H1 (cell line): ENCODE data around the gene GZF1. TPM values are rescaled to one million over a fixed set of nuclear protein-coding genes. Genes with fewer than 3 reads are reported as not detected.

Experiments used
- CTCF ChIA-PET: fragments of 300-600 bp; sonication (Branson Sonifier 250); formaldehyde crosslinking; loops from one replicate; lab custom pipeline; 2021; ENCODE audit not compliant: partially characterized antibody; lab: Charles Lee
- POLR2A ChIA-PET: fragments of 300-600 bp; sonication (Branson Sonifier 250); formaldehyde crosslinking; loops from one replicate; lab custom pipeline; 2021; ENCODE audit warnings: inconsistent platforms; ENCODE audit not compliant: partially characterized antibody; lab: Charles Lee
- DNase-seq, 2 experiments: peaks; one replicate each; pipeline versions ENCODE4 v3.0.0 to v3.0.0-alpha.2; 2010 to 2022; ENCODE audit warnings: low spot score in 2 of 2, low read depth in 1 of 2, mixed read lengths in 1 of 2
- FAIRE-seq: peaks from 2 replicates; lab custom pipeline; 2011; peaks lifted over from hg19 to GRCh38; lab: Jason Lieb, UNC
- H2AFZ ChIP-seq: 2 replicates; pipeline ENCODE4 v1.8.1; 2012; ENCODE audit warnings: low read length, inconsistent platforms
- H2AK5ac ChIP-seq: 2 replicates; pipeline ENCODE4 v1.6.1; 2013; ENCODE audit warnings: low read depth, low read length
- H2BK120ac ChIP-seq: replicated peaks from 2 replicates; pipeline ENCODE3; 2013; ENCODE audit warnings: low read depth, low read length, inconsistent platforms
- H2BK12ac ChIP-seq: 2 replicates; pipeline ENCODE4 v1.6.1; 2013; ENCODE audit warnings: low read depth, low read length
- H2BK15ac ChIP-seq: 2 replicates; pipeline ENCODE4 v1.6.1; 2013; ENCODE audit warnings: low read length
- H2BK20ac ChIP-seq: 2 replicates; pipeline ENCODE4 v1.6.1; 2013; ENCODE audit warnings: low read length
- H2BK5ac ChIP-seq: 2 replicates; pipeline ENCODE4 v1.6.1; 2013; ENCODE audit warnings: low read depth, low read length
- H3K14ac ChIP-seq: 2 replicates; pipeline ENCODE4 v1.6.1; 2013; ENCODE audit warnings: inconsistent platforms; ENCODE audit not compliant: insufficient read length
- H3K18ac ChIP-seq: 2 replicates; pipeline ENCODE4 v1.6.1; 2013; ENCODE audit warnings: low read length; ENCODE audit errors: extremely low read depth
- H3K23ac ChIP-seq: 2 replicates; pipeline ENCODE4 v1.6.1; 2013; ENCODE audit warnings: inconsistent platforms; ENCODE audit not compliant: insufficient read length
- H3K23me2 ChIP-seq: 2 replicates; pipeline ENCODE4 v1.6.1; 2013; ENCODE audit warnings: low read depth, low read length
- H3K27ac ChIP-seq: 2 replicates; pipeline ENCODE4 v1.6.1; 2011; ENCODE audit warnings: low read depth, low read length, inconsistent platforms
- H3K27me3 ChIP-seq, 4 experiments: replicated peaks in 1 of 4; 1 replicate in 1 of 4; 2 replicates in 3 of 4; pipeline versions ENCODE4 v1.6.1 to v1.8.1; 2011 to 2013; ENCODE audit warnings: low read length in 3 of 4, mild to moderate bottlenecking in 3 of 4, inconsistent platforms in 2 of 4, mixed read lengths in 2 of 4, moderate library complexity in 1 of 4; ENCODE audit not compliant: control insufficient read depth in 3 of 4, insufficient read depth in 3 of 4; ENCODE audit errors: extremely low read depth in 1 of 4
- H3K36me3 ChIP-seq, 4 experiments: 2 replicates each; pipeline versions ENCODE4 v1.6.1 to v1.8.1; 2011 to 2013; ENCODE audit warnings: mild to moderate bottlenecking in 4 of 4, low read length in 3 of 4, moderate library complexity in 2 of 4, control low read depth in 1 of 4, inconsistent platforms in 1 of 4; ENCODE audit not compliant: insufficient read depth in 4 of 4, control insufficient read depth in 2 of 4
- H3K4ac ChIP-seq: replicated peaks from 2 replicates; pipeline ENCODE3; 2013; ENCODE audit warnings: low read length, low read depth, mixed read lengths, inconsistent platforms; ENCODE audit not compliant: insufficient read length
- H3K4me1 ChIP-seq, 4 experiments: replicated peaks in 1 of 4; 1 replicate in 1 of 4; 2 replicates in 3 of 4; pipeline versions ENCODE4 v1.6.1 to v1.8.1; 2011 to 2013; ENCODE audit warnings: low read length in 3 of 4, inconsistent platforms in 2 of 4, mixed read lengths in 1 of 4; ENCODE audit not compliant: insufficient read depth in 4 of 4, control insufficient read depth in 3 of 4
- H3K4me2 ChIP-seq, 2 experiments: 2 replicates each; pipeline versions ENCODE4 v1.6.1 to v1.8.1; 2011 to 2013; ENCODE audit warnings: low read depth in 2 of 2, low read length in 2 of 2, control low read depth in 1 of 2, inconsistent platforms in 1 of 2, mild to moderate bottlenecking in 1 of 2; ENCODE audit not compliant: insufficient read depth in 1 of 2
- H3K4me3 ChIP-seq, 4 experiments: fragments of 200-600, 300-600 bp in 1 of 4; sonication (generic), shearing (Covaris generic), sonication (Bioruptor Twin) in 1 of 4; 2 replicates each; pipeline versions ENCODE4 v1.5.1 to v1.8.1; 2011 to 2016; ENCODE audit warnings: low read length in 4 of 4, low read depth in 3 of 4, control low read depth in 2 of 4, inconsistent platforms in 2 of 4, mild to moderate bottlenecking in 2 of 4, mixed read lengths in 1 of 4, moderate library complexity in 1 of 4; ENCODE audit not compliant: insufficient read depth in 2 of 4; ENCODE audit errors: extremely low read depth in 1 of 4
- H3K56ac ChIP-seq: replicated peaks from 2 replicates; pipeline ENCODE3; 2013; ENCODE audit warnings: low read depth, mild to moderate bottlenecking, mixed read lengths, low read length, inconsistent platforms; ENCODE audit not compliant: insufficient read length
- H3K79me1 ChIP-seq: 2 replicates; pipeline ENCODE4 v1.6.1; 2013; ENCODE audit warnings: low read depth, low read length, control low read depth
- H3K79me2 ChIP-seq, 2 experiments: 2 replicates each; pipeline versions ENCODE4 v1.6.1 to v1.8.1; 2012 to 2013; ENCODE audit warnings: low read length in 2 of 2, mild to moderate bottlenecking in 2 of 2, inconsistent platforms in 1 of 2; ENCODE audit not compliant: insufficient read depth in 2 of 2, control insufficient read depth in 1 of 2
- H3K9ac ChIP-seq, 4 experiments: replicated peaks in 1 of 4; 1 replicate in 1 of 4; 2 replicates in 3 of 4; pipeline versions ENCODE4 v1.6.1 to v1.8.1; 2011 to 2013; ENCODE audit warnings: low read depth in 3 of 4, low read length in 3 of 4, control low read depth in 2 of 4, mild to moderate bottlenecking in 2 of 4, moderate library complexity in 2 of 4, inconsistent platforms in 1 of 4; ENCODE audit errors: extremely low read depth in 1 of 4
- H3K9me3 ChIP-seq, 2 experiments: 2 replicates each; pipeline versions ENCODE4 v1.6.1 to v1.8.1; 2012 to 2013; ENCODE audit warnings: mild to moderate bottlenecking in 2 of 2, moderate library complexity in 2 of 2, control low read depth in 1 of 2, inconsistent platforms in 1 of 2, low read depth in 1 of 2, low read length in 1 of 2, mixed read lengths in 1 of 2; ENCODE audit not compliant: insufficient read depth in 2 of 2
- H4K20me1 ChIP-seq, 2 experiments: replicated peaks in 1 of 2; 2 replicates each; pipeline versions ENCODE3 to v1.8.1; 2011 to 2013; ENCODE audit warnings: inconsistent platforms in 2 of 2, low read length in 2 of 2, mild to moderate bottlenecking in 1 of 2; ENCODE audit not compliant: insufficient read depth in 2 of 2, control insufficient read depth in 1 of 2
- H4K5ac ChIP-seq: 2 replicates; pipeline ENCODE4 v1.6.1; 2013; ENCODE audit warnings: low read length, low read depth, mixed read lengths, inconsistent platforms; ENCODE audit not compliant: insufficient read length
- H4K8ac ChIP-seq: 2 replicates; pipeline ENCODE4 v1.8.0; 2013; ENCODE audit warnings: mild to moderate bottlenecking, moderate library complexity, low read length, inconsistent platforms; ENCODE audit not compliant: insufficient read depth; ENCODE audit errors: extremely low read depth
- H4K91ac ChIP-seq: replicated peaks from 2 replicates; pipeline ENCODE3; 2013; ENCODE audit warnings: low read length, mixed read lengths, inconsistent platforms; ENCODE audit not compliant: insufficient read length
- EGR1 ChIP-seq: IDR thresholded peaks from 2 replicates; pipeline ENCODE4 v1.6.1; 2011; ENCODE audit warnings: low read depth, low read length, borderline replicate concordance
- GTF2F1 ChIP-seq: IDR thresholded peaks from 2 replicates; pipeline ENCODE4 v1.6.1; 2012; ENCODE audit warnings: low read depth, low read length, improper control_type of control experiment, borderline replicate concordance
- HDAC6 ChIP-seq: IDR thresholded peaks from one replicate; pipeline ENCODE4 v1.7.1; 2012; ENCODE audit warnings: low read depth, mild to moderate bottlenecking, inconsistent platforms, low read length, moderate library complexity
- POU5F1 ChIP-seq: IDR thresholded peaks from 2 replicates; pipeline ENCODE4 v1.6.1; 2011; ENCODE audit warnings: low read depth, mild to moderate bottlenecking, low read length, moderate library complexity
- RFX5 ChIP-seq: IDR thresholded peaks from 2 replicates; pipeline ENCODE4 v1.6.1; 2011; ENCODE audit warnings: low read depth, low read length, improper control_type of control experiment, borderline replicate concordance
- RXRA ChIP-seq: IDR thresholded peaks from 2 replicates; pipeline ENCODE4 v1.6.1; 2011; ENCODE audit warnings: low read depth, mild to moderate bottlenecking, low read length, moderate library complexity; ENCODE audit not compliant: insufficient read depth
- WGBS, 2 experiments: shearing (Covaris generic) in 1 of 2; methylation state at CpG; one replicate each; pipeline versions ENCODE4 v1.1.6 to v1.1.7; 2013 to 2015; ENCODE audit warnings: low lambda C conversion rate in 2 of 2, mixed read lengths in 2 of 2, inconsistent platforms in 1 of 2, low coverage in 1 of 2, missing lambda C conversion rate in 1 of 2; ENCODE audit not compliant: insufficient replicate concordance in 2 of 2, insufficient coverage in 1 of 2, insufficient read length in 1 of 2; ENCODE audit errors: extremely low coverage in 1 of 2, missing lambda C conversion rate in 1 of 2; 5-methylcytosine and 5-hydroxymethylcytosine counted together
- polyA plus RNA-seq, 7 experiments: library from polyadenylated mRNA; depleted of rRNA in 3 of 7; stranded (reverse) in 5 of 7; unstranded in 2 of 7; fragments of >200 nt in 5 of 7; fragments of 200-250 nt in 2 of 7; gene quantifications; 1 replicate in 5 of 7; 2 replicates in 1 of 7; 4 replicates in 1 of 7; pipeline versions ENCODE4 v1.2.1 to v1.2.3, GENCODE V29; 2011 to 2013; ENCODE audit warnings: missing spikeins in 2 of 7, mixed read lengths in 2 of 7
- total RNA-seq: library from RNA; stranded (reverse); fragmentation: NEBNext Ultra II Directional; extraction: Animal tissue kit (Norgen Biotek cat#: 25700); gene quantifications from 2 replicates; pipeline ENCODE4 v1.2.1, GENCODE V29; 2021

The GZF1 gene
- total and polyA plus RNA-seq, 2 of the 8 experiments (the other 6 are each of a cell fraction or from before 2014, with no cell fraction given), result 8.2 to 11.9 TPM

- Histone ChIP-seq H4K91ac (no peak overlapping the region), H3K4ac (no peak overlapping the region), H3K23ac (no peak overlapping the region), H3K27me3 (no peaks in the 10 kb centered on the region), H3K9ac (no peak overlapping the region), H2AFZ (no peak overlapping the region), H3K27ac (no peak overlapping the region), H3K23me2 (no peaks in the 10 kb centered on the region), H3K4me2 (no peak overlapping the region), H2BK15ac (no peak overlapping the region), H2BK120ac (no peak overlapping the region), H3K9me3 (peaks cover 0 to 4% of the 10 kb centered on the region in 2 experiments; a peak in 1 of 4 replicates), H2BK5ac (no peak overlapping the region), H3K36me3 (no peaks in the 10 kb centered on the region), H2BK20ac (no peak overlapping the region), H3K4me3 (no peak overlapping the region), H2BK12ac (no peak overlapping the region), H4K8ac (no peak overlapping the region), H2AK5ac (no peak overlapping the region), H3K79me1 (no peaks in the 10 kb centered on the region), H3K79me2 (no peaks in the 10 kb centered on the region), H3K18ac (no peak overlapping the region), H3K14ac (no peak overlapping the region), H4K5ac (no peak overlapping the region), H4K20me1 (no peaks in the 10 kb centered on the region), H3K4me1 (peaks cover 0 to 5% (median 0%) of the 10 kb centered on the region in 4 experiments; a peak in 3 of 7 replicates)
- 84% methylated on average over 13 of the region's 13 CpGs; no CpG with 5 or more reads in 1 of the 2 experiments for WGBS, 2 experiments
- ChIA-PET CTCF (interaction anchor here (0.6 to 6.6 kb wide), 46 partner anchors 10 to 753 kb away, joined by 3 to 63 read pairs (median 5); partner anchors contain the start of gene NXT1), POLR2A (interaction anchor here (1.5 to 1.7 kb wide), 2 partner anchors 10 to 289 kb away, joined by 7 to 9 read pairs; partner anchors contain the start of gene NXT1)
- DNase-seq (no peak), FAIRE-seq (no peak)
- TF ChIP-seq HDAC6, result no peak
- TF ChIP-seq POU5F1, result no peak
- TF ChIP-seq GTF2F1, result no peak
- no peak for TF ChIP-seq EGR1
- TF ChIP-seq RFX5, result no peak
- no peak for TF ChIP-seq RXRA
- TF ChIP-seq, all 59 proteins: peak for 0
- no peak overlapping the region for H3K56ac ChIP-seq
These were observed 22.0 kb upstream of the GZF1 start for GRCh38 chr20:23339986-23340385.
